ENCODE measurements around the gene MCAM.

The MCAM gene

DNA sequence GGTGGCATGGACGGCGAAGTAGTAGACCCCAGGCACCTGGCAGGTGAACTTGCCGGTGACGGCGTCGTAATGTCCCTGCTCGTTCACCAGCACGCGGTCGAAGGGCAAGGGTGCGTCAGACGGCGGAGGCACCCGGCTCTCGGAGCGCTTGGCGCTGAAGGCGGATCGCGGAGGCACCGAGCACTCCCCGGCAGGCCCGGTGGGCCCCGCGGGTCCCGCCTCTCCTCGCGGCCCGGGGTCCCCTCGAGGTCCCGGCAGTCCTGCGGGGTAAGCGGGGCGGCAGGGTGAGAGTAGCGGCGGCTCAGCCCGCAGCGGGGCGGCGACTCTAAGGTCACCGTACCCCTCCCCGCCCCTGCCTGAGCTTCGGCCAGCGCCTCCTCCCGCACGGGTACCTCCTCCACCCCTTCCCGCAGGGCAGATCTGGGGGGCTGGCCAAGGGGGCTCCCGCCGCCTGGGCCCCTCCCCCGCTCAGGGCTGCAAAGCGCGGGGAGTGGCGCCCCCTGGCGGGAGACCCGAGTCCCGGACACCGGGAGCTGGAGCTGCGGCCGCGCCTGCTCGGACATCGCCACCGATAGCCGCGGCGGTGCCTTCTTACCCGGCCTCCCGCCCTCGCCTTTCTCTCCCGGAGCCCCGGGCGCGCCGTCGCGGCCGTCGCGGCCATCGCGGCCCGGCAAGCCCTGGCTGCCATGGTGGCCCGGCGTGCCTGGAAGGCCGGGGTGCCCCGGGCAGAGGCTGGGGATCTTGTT, 22.8 kb upstream of the MCAM start:
- TF ChIP-seq, protein P1, sequence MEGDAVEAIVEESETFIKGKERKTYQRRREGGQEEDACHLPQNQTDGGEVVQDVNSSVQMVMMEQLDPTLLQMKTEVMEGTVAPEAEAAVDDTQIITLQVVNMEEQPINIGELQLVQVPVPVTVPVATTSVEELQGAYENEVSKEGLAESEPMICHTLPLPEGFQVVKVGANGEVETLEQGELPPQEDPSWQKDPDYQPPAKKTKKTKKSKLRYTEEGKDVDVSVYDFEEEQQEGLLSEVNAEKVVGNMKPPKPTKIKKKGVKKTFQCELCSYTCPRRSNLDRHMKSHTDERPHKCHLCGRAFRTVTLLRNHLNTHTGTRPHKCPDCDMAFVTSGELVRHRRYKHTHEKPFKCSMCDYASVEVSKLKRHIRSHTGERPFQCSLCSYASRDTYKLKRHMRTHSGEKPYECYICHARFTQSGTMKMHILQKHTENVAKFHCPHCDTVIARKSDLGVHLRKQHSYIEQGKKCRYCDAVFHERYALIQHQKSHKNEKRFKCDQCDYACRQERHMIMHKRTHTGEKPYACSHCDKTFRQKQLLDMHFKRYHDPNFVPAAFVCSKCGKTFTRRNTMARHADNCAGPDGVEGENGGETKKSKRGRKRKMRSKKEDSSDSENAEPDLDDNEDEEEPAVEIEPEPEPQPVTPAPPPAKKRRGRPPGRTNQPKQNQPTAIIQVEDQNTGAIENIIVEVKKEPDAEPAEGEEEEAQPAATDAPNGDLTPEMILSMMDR (IDR thresholded peaks at IDR 0.05; ENCODE audit: low read length, missing control alignments), result peak; percentile 54
- H3K4me3 ChIP-seq (replicated peaks; ENCODE audit: low read depth, low read length), result peak overlapping the region; percentile 67
- DNase-seq (ENCODE audit: low read depth), result peak; percentile 64

DNA sequence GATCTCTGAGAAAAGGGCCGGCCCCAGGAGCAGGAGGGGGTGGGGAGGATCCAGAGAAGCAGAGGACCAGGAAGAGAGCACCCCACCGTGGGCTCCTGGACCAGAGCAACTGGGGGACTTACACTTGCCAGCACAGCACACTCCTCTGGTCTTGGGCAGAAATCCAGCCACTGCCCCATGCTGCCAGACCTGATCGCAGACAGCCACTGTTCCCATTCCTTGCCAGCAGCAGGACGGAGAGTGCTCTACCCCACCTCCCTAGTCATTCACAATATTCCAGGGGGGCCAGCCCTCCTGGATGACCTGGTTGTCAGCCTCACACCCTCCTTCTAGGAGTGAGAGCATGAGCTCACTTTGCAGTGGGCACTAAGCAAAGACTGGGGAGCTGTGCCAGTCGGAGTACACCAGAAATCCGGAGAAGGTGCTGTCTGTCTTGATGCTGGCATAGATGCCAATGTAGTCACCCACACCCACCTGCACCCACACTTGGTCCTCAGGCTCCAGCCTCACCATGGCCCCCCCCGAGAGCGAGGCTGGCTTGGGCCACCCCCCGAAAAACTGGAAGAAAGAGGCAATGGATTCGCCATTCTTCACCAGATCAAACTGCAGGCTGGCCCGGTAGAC, 22.1 kb upstream of the MCAM start:
- peak overlapping the region; percentile 67 for H3K4me3 ChIP-seq (replicated peaks; ENCODE audit: low read depth, low read length)
- TF ChIP-seq, protein P1 (IDR thresholded peaks at IDR 0.05; ENCODE audit: low read length, missing control alignments), result no peak

DNA sequence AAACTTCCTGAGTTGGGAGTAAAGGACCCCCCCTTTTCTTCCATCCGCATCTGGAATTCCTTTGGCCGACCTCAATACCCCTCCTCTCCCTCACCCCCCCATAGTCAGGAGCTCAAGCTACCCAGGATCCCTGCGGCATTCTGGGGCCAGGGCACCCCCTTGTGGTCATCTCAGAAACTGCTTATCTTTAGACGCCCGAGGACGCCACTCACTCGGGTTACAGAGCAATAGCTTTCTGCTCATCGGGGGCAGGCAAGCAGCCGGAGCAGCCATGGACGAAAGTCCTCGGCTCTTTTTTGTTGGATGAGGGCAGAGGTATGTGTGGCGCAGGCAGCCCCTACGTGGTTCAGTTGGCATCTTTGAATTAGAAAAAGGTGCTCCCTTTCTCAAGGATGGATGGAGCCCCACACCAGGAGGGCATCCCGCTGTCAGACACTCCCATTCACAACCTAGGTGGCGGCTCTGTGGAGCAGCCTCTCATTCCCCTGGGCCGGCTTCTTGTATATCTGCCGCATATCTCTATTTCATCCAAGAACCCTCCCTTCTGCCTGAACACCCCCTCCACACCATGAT, 21.5 kb upstream of the MCAM start:
- H3K4me3 ChIP-seq (replicated peaks; ENCODE audit: low read depth, low read length), result peak overlapping the region; percentile 67
- TF ChIP-seq, protein P1 (IDR thresholded peaks at IDR 0.05; ENCODE audit: low read length, missing control alignments), result peak; percentile 84
- peak; percentile 78 for DNase-seq (ENCODE audit: low read depth)

More for the DNA sequence above, 22.1 kb upstream of the MCAM start:
- no peak for DNase-seq (ENCODE audit: low read depth)

DNA sequence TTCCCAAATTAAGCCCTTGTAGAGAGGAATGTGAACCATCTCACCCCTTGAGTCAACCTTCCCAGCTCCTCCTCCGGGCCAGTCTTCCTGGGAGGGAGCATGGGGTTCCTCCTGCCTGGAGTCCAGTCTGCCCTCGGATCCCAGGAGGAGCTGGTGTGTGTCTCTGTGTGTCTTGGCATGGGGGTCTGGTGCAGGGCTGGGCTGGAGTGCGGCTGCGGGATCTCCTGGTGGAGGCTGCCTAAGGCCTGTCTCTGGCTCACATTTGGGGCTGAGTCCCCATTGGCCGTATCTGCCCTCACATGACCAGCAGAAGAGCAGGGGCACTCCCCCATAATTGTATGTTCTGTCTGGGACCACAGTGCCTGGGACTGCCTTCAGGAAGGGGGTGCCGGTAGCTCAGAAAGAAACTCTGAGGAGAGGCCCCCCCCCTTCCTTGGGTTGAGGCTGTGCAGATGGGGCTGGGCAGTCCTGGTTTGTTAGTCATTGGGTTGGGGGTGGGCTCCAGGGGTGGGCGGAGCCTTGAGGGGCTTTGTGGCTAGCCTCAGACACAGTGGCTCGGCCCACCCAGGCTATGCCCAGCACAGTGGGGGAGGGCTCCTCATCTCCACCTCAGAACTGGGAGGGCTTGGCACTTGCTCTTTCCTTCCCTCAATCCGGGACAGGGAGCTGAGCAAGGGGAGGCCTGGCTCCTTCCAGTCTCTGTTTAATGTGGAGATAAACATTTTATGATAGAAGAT, 20.8 kb upstream of the MCAM start:
- peak; percentile 50 for DNase-seq (ENCODE audit: low read depth)
- H3K4me3 ChIP-seq (replicated peaks; ENCODE audit: low read depth, low read length), result peak overlapping the region; percentile 67
- TF ChIP-seq, protein P1 (IDR thresholded peaks at IDR 0.05; ENCODE audit: low read length, missing control alignments), result no peak

DNA sequence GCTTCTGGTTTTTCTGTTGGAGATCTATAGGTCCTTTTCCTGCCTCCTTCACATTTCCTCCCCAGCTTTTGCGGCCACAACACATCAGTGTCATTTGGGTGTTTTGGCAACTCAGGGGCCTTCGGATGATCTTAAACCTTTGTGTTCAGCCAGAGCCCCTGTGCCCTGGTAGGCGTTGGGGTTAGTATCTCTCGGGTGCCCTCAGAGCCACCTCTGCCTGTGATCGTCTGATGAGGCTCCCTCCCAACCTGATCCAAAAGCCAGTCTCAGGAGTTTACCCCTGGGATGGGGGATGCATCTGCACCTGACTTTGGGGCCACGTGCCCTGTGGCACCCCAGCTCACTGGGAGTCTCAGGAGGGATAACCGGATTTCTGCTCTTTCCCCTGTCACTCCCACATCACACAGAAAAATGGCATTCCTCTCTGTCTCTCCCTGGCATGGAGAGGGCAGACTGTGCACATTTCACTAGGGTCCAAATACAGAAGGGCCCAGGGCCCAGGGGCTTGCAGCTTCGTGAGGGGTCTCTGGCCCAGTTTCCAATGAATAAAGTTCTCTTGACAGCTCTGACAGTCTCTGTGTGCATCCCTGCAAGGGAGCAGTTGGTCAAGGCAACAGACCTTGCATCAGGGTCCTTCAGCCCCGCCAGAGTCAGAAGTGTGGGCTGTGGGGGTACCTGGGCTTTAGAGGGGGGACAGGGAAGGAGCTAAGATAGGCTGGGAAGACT, 20.0 kb upstream of the MCAM start:
- no peak overlapping the region for H3K4me3 ChIP-seq (replicated peaks; ENCODE audit: low read depth, low read length)
- no peak for DNase-seq (ENCODE audit: low read depth)
- TF ChIP-seq, protein P1 (IDR thresholded peaks at IDR 0.05; ENCODE audit: low read length, missing control alignments), result no peak

All from fibroblast of pulmonary artery (primary cell).